HepG2 (cell line): Measurements from ENCODE around the gene CPXM1. TPM values are rescaled to one million over a fixed set of nuclear protein-coding genes. Genes with fewer than 3 reads are reported as not detected.

Experiments
- ARID4A ChIP-seq: sonication (generic); formaldehyde crosslinking; IDR thresholded peaks from 2 replicates; pipeline ENCODE4 v1.5.0; 2020; ENCODE audit warnings: mild to moderate bottlenecking, missing genetic modification reagents, borderline replicate concordance
- BHLHE40 ChIP-seq: IDR thresholded peaks from 2 replicates; pipeline ENCODE4 v1.6.1; 2011; ENCODE audit warnings: low read length, improper control_type of control experiment
- CENPBD1 ChIP-seq: sonication (generic); formaldehyde crosslinking; IDR thresholded peaks from 2 replicates; pipeline ENCODE4 v1.8.0; 2022; ENCODE audit warnings: missing genetic modification reagents, low read depth, mild to moderate bottlenecking, borderline replicate concordance
- FOXP4 ChIP-seq: sonication (generic); formaldehyde crosslinking; IDR thresholded peaks from 2 replicates; pipeline ENCODE4 v1.4.0; 2020; ENCODE audit warnings: missing genetic modification reagents
- GATAD2A ChIP-seq: IDR thresholded peaks from 2 replicates; pipeline ENCODE4 v1.6.1; 2016
- HNF4A ChIP-seq: sonication (generic); formaldehyde crosslinking; IDR thresholded peaks from 2 replicates; pipeline ENCODE4 v1.4.0; 2020; ENCODE audit warnings: missing genetic modification reagents
- KLF15 ChIP-seq: sonication (generic); formaldehyde crosslinking; IDR thresholded peaks from 2 replicates; pipeline ENCODE4 v1.8.1; 2023; ENCODE audit warnings: borderline replicate concordance, mild to moderate bottlenecking, inconsistent platforms, missing genetic modification reagents, mixed read lengths
- LCORL ChIP-seq, 2 experiments: fragments of 450-650 bp in 1 of 2; sonication (generic) in 1 of 2; formaldehyde crosslinking in 1 of 2; IDR thresholded peaks; 2 replicates each; pipeline versions ENCODE4 v1.5.0 to v1.6.1; 2017 to 2020; ENCODE audit warnings: antibody characterized with exemption in 1 of 2, missing genetic modification reagents in 1 of 2
- MAFK ChIP-seq, 2 experiments: IDR thresholded peaks in 1 of 2; conservative IDR thresholded peaks in 1 of 2; 2 replicates each; pipeline ENCODE4 v1.6.1; 2011; ENCODE audit warnings: improper control_type of control experiment in 2 of 2, low read length in 2 of 2
- PRDM4 ChIP-seq: sonication (generic); formaldehyde crosslinking; IDR thresholded peaks from 2 replicates; pipeline ENCODE4 v1.9.0; 2021; ENCODE audit warnings: missing genetic modification reagents, borderline replicate concordance
- SETDB1 ChIP-seq: sonication (generic); formaldehyde crosslinking; IDR thresholded peaks from 2 replicates; pipeline ENCODE4 v1.5.1; 2020; ENCODE audit warnings: missing genetic modification reagents, mild to moderate bottlenecking, borderline replicate concordance
- SMC3 ChIP-seq: IDR thresholded peaks from 2 replicates; pipeline ENCODE4 v1.6.1; 2011; ENCODE audit warnings: low read length, improper control_type of control experiment
- SOX6 ChIP-seq, 2 experiments: fragments of 450-650 bp in 1 of 2; sonication (generic) in 1 of 2; formaldehyde crosslinking in 1 of 2; IDR thresholded peaks; 2 replicates each; pipeline versions ENCODE4 v1.4.0 to v1.6.1; 2017 to 2020; ENCODE audit warnings: antibody characterized with exemption in 1 of 2, mild to moderate bottlenecking in 1 of 2, missing genetic modification reagents in 1 of 2
- TBX2 ChIP-seq: sonication (generic); formaldehyde crosslinking; IDR thresholded peaks from 2 replicates; pipeline ENCODE4 v1.5.0; 2020; ENCODE audit warnings: missing genetic modification reagents, mild to moderate bottlenecking, borderline replicate concordance
- TEAD3 ChIP-seq: optimal IDR thresholded peaks from 2 replicates; pipeline ENCODE3; 2016; ENCODE audit warnings: borderline replicate concordance
- ZBTB3 ChIP-seq: sonication (generic); formaldehyde crosslinking; IDR thresholded peaks from 2 replicates; pipeline ENCODE4 v1.4.0; 2020; ENCODE audit warnings: low read depth, mild to moderate bottlenecking, moderate library complexity, missing genetic modification reagents, borderline replicate concordance
- ZBTB34 ChIP-seq: sonication (generic); formaldehyde crosslinking; IDR thresholded peaks from 2 replicates; pipeline ENCODE4 v1.8.0; 2022; ENCODE audit warnings: mild to moderate bottlenecking, missing genetic modification reagents
- ZNF3 ChIP-seq: IDR thresholded peaks from 2 replicates; pipeline ENCODE4 v1.7.0; 2017; ENCODE audit warnings: inconsistent platforms
- ZNF660 ChIP-seq: sonication (generic); formaldehyde crosslinking; IDR thresholded peaks from 2 replicates; pipeline ENCODE4 v1.5.1; 2020; ENCODE audit warnings: mild to moderate bottlenecking, low read depth, missing genetic modification reagents, borderline replicate concordance
- polyA plus RNA-seq, 8 experiments: library from polyadenylated mRNA; depleted of rRNA in 3 of 8; stranded (reverse) in 7 of 8; unstranded in 1 of 8; fragments of >200 nt; fragmentation: Illumina TruSeq in 4 of 8; extraction: Trizol in 4 of 8; gene quantifications; 2 replicates each; pipeline versions ENCODE4 v1.2.1 to v1.2.3, GENCODE V29; 2011 to 2016; ENCODE audit warnings: low read depth in 4 of 8, missing spikeins in 1 of 8, mixed read lengths in 1 of 8; ENCODE audit not compliant: insufficient read depth in 1 of 8
- total RNA-seq, 5 experiments: library from RNA; depleted of rRNA; stranded (reverse); fragments of >200 nt; fragmentation: Illumina TruSeq; extraction: Trizol; gene quantifications; 2 replicates each; pipeline ENCODE4 v1.2.3, GENCODE V29; 2016; ENCODE audit warnings: low read depth in 1 of 5

Gene CPXM1
- total and polyA plus RNA-seq, 2 of the 13 experiments (the other 11 are each of a cell fraction or from before 2014, with no cell fraction given), result 0.07 TPM; not detected in 1

GRCh38 chr20:2773812-2774211, 26.6 kb downstream of the CPXM1 start (continued):
- 0 out of 2 replicates have a peak, but pooled peaks have one; percentile 18 for TF ChIP-seq ARID4A (CRISPR knock-in tag)
- TF ChIP-seq GATAD2A, result 0 out of 2 replicates have a peak, but pooled peaks have one; percentile 11
- TF ChIP-seq MAFK (conservative IDR thresholded peaks at IDR 0.05 in 1 of 2, IDR thresholded peaks at IDR 0.05 in 1 of 2; ENCODE audit: low read length in 2 of 2), result no peak
- TF ChIP-seq ZNF3 (CRISPR knock-in tag), result no peak
- no peak for TF ChIP-seq ZBTB34 (CRISPR knock-in tag)
- TF ChIP-seq KLF15 (CRISPR knock-in tag), result no peak
- no peak for TF ChIP-seq LCORL (IDR thresholded peaks at IDR 0.05)
- TF ChIP-seq LCORL (CRISPR knock-in tag; IDR thresholded peaks at IDR 0.05), result peak; percentile 50; the same call in 1 of the 2 replicates
- TF ChIP-seq CENPBD1, result no peak
- no peak for TF ChIP-seq PRDM4 (CRISPR knock-in tag)
- no peak for TF ChIP-seq SOX6 (IDR thresholded peaks at IDR 0.05)
- TF ChIP-seq SOX6 (CRISPR knock-in tag; IDR thresholded peaks at IDR 0.05), result 0 out of 2 replicates have a peak, but pooled peaks have one; percentile 11
- TF ChIP-seq ZNF660 (CRISPR knock-in tag), result no peak
- no peak for TF ChIP-seq SMC3
- 0 out of 2 replicates have a peak, but pooled peaks have one; percentile 25 for TF ChIP-seq FOXP4 (CRISPR knock-in tag)
- peak; percentile 11 for TF ChIP-seq TEAD3 (CRISPR knock-in tag)
- TF ChIP-seq HNF4A (CRISPR knock-in tag), result peak; percentile 32; the same call in 1 of the 2 replicates
- peak; percentile 65; the same call in 1 of the 2 replicates for TF ChIP-seq BHLHE40
- TF ChIP-seq ZBTB3, result no peak
- TF ChIP-seq TBX2, result peak; percentile 21; the same call in 1 of the 2 replicates
- no peak for TF ChIP-seq SETDB1 (CRISPR knock-in tag)
